A673 (cell line): ENCODE results near the gene CFAP157. TPM values are rescaled to one million over a fixed set of nuclear protein-coding genes. Genes with fewer than 3 reads are reported as not detected.

Experiments used
- BruUV-seq: library from RNA; stranded (reverse); fragments of 400-500 nt; replicated peaks from 2 replicates; lab custom pipeline; 2021; lab: Mats Ljungman, UMichigan
- CTCF ChIA-PET: fragments of 300-600 bp; sonication (Branson Sonifier 250); formaldehyde crosslinking; loops from one replicate; lab custom pipeline; 2022; ENCODE audit warnings: antibody characterized with exemption; lab: Charles Lee
- POLR2A ChIA-PET: fragments of 300-600 bp; sonication (Branson Sonifier 250); formaldehyde crosslinking; loops from one replicate; lab custom pipeline; 2022; ENCODE audit warnings: antibody characterized with exemption; ENCODE audit not compliant: low non-redundant PET; lab: Charles Lee
- DNase-seq: peaks from one replicate; pipeline ENCODE4 v3.0.0-alpha.2; 2015; ENCODE audit warnings: low spot score
- H3K27ac ChIP-seq: fragments of 200-600 bp; sonication (generic); 2 replicates; pipeline ENCODE4 v1.5.1; 2016; ENCODE audit warnings: mixed run types, low read depth, mild to moderate bottlenecking, mixed read lengths, antibody characterized with exemption, low read length; ENCODE audit not compliant: poor library complexity, severe bottlenecking
- H3K27me3 ChIP-seq: fragments of 200-600 bp; sonication (generic); replicated peaks from 2 replicates; pipeline ENCODE4 v1.6.1; 2017; ENCODE audit warnings: mixed run types, low read depth, mild to moderate bottlenecking, mixed read lengths, antibody characterized with exemption, low read length; ENCODE audit not compliant: insufficient read depth, poor library complexity
- H3K36me3 ChIP-seq: fragments of 200-600 bp; sonication (generic); 2 replicates; pipeline ENCODE4 v1.6.1; 2016; ENCODE audit warnings: mixed run types, mild to moderate bottlenecking, mixed read lengths, antibody characterized with exemption, low read length; ENCODE audit not compliant: insufficient read depth, poor library complexity, severe bottlenecking
- H3K4me1 ChIP-seq: fragments of 200-600 bp; sonication (generic); 2 replicates; pipeline ENCODE4 v1.6.1; 2017; ENCODE audit warnings: mixed run types, mild to moderate bottlenecking, mixed read lengths, antibody characterized with exemption, low read length; ENCODE audit not compliant: insufficient read depth, poor library complexity, severe bottlenecking
- H3K4me3 ChIP-seq: fragments of 200-600 bp; sonication (generic); 2 replicates; pipeline ENCODE4 v1.5.1; 2016; ENCODE audit warnings: low read depth, mixed run types, mild to moderate bottlenecking, mixed read lengths, low read length; ENCODE audit not compliant: poor library complexity, severe bottlenecking
- H3K9me3 ChIP-seq: fragments of 200-600 bp; sonication (generic); 2 replicates; pipeline ENCODE4 v1.6.1; 2016; ENCODE audit warnings: mixed run types, low read depth, mild to moderate bottlenecking, mixed read lengths, antibody characterized with exemption, low read length; ENCODE audit not compliant: poor library complexity, severe bottlenecking
- CTCF ChIP-seq: fragments of 300-800, 200-600 bp; sonication (generic); conservative IDR thresholded peaks from 2 replicates; pipeline ENCODE4 v1.5.1; 2017; ENCODE audit warnings: low read depth, mild to moderate bottlenecking, antibody characterized with exemption, low read length, moderate library complexity, mixed read lengths
- EZH2 ChIP-seq: fragments of 200-600 bp; sonication (generic); IDR thresholded peaks from 2 replicates; pipeline ENCODE4 v1.6.1; 2017; ENCODE audit warnings: borderline replicate concordance, low read depth, mild to moderate bottlenecking, mixed read lengths, antibody characterized with exemption, low read length; ENCODE audit not compliant: poor library complexity, severe bottlenecking
- intact Hi-C: fragments of 100-400 bp; cut with micrococcal nuclease; formaldehyde crosslinking; loops from one replicate; pipeline ENCODE4 v1.10.0; 2022; ENCODE audit not compliant: unreplicated experiment
- total RNA-seq: library from RNA; stranded (reverse); gene quantifications from 2 replicates; pipeline ENCODE4 v1.2.3, GENCODE V29; 2021

CFAP157 gene
- total RNA-seq, 1 experiment from 2014 or later = not detected

- Histone ChIP-seq H3K36me3 (no peaks in the 10 kb centered on the region), H3K9me3 (no peaks in the 10 kb centered on the region), H3K27ac (no peak overlapping the region), H3K4me3 (no peak overlapping the region), H3K27me3 (no peaks in the 10 kb centered on the region), H3K4me1 (no peaks in the 10 kb centered on the region)
- ChIA-PET CTCF (no interaction called here), POLR2A (no interaction called here)
- intact Hi-C loops = no loop called here
- TF ChIP-seq EZH2 (no peak), CTCF (no peak)
- BruUV-seq = no TSS peak
- DNase-seq = no peak
Observed at GRCh38 chr9:127676638-127677037, 30.1 kb upstream of the CFAP157 start.

- no peak overlapping the region for H3K4me3 ChIP-seq
- ChIA-PET CTCF (no interaction called here), POLR2A (interaction anchor here (0.6 kb wide), 1 partner anchor 27 kb away, joined by 3 read pairs; no protein-coding TSS in a partner anchor)
- DNase-seq = no peak
- no TSS peak for BruUV-seq
- no peaks in the 10 kb centered on the region for H3K27me3 ChIP-seq
- no peak overlapping the region for H3K27ac ChIP-seq
- H3K4me1 ChIP-seq = no peaks in the 10 kb centered on the region
- H3K36me3 ChIP-seq = no peaks in the 10 kb centered on the region
- H3K9me3 ChIP-seq = no peaks in the 10 kb centered on the region
- intact Hi-C loops = no loop called here
- TF ChIP-seq EZH2 (no peak), CTCF (no peak)
Observed at GRCh38 chr9:127679506-127679905, 27.3 kb upstream of the CFAP157 start.

GRCh38 chr9:127680226-127680625, 26.6 kb upstream of the CFAP157 start:
- TF ChIP-seq EZH2 (no peak), CTCF (no peak)
- CTCF ChIA-PET = no interaction called here
- H3K4me3 ChIP-seq = no peak overlapping the region

More at GRCh38 chr9:127680226-127680625, 26.6 kb upstream of the CFAP157 start:
- intact Hi-C loops = no loop called here
- no peak for DNase-seq
- Histone ChIP-seq H3K36me3 (no peaks in the 10 kb centered on the region), H3K27ac (no peak overlapping the region), H3K9me3 (no peaks in the 10 kb centered on the region), H3K27me3 (no peaks in the 10 kb centered on the region), H3K4me1 (no peaks in the 10 kb centered on the region)
- BruUV-seq = no TSS peak
- POLR2A ChIA-PET = no interaction called here
